GM12891 (cell line): ENCODE measurements around the gene PTPRD.

ENCODE experiments used
- POLR2A ChIP-seq: IDR thresholded peaks from 2 replicates; pipeline ENCODE4 v1.6.1; 2011; ENCODE audit warnings: low read depth, low read length, control low read depth
- POLR2AphosphoS5 ChIP-seq: IDR thresholded peaks from 2 replicates; pipeline ENCODE4 v1.6.1; 2011; ENCODE audit warnings: low read depth, low read length, control low read depth

DNA sequence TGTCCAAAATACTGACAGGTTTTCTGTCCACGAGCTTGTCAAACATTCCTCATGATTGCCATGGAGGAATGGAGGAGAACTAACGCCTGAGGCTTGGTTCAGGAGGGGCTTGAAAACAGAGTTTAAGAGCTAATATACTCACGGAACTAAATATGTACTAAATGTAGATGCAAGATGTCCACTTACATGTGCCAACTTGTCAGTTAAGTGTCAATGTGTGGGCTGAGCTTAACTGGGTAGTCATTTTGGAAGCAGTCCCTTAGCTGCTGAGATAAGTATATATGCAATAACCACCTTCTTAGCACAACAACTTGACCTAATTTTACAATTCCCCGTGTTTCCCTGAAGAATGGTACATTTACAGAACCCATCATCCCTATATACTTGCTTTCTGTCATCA, 176.0 kb downstream of the PTPRD start:
- TF ChIP-seq POLR2A (no peak), POLR2AphosphoS5 (no peak)
